ENCODE measurements around the gene MATN1.
A peak's percentile ranks its signal among the peaks of the same experiment; 100 is the strongest.

MATN1 gene

DNA sequence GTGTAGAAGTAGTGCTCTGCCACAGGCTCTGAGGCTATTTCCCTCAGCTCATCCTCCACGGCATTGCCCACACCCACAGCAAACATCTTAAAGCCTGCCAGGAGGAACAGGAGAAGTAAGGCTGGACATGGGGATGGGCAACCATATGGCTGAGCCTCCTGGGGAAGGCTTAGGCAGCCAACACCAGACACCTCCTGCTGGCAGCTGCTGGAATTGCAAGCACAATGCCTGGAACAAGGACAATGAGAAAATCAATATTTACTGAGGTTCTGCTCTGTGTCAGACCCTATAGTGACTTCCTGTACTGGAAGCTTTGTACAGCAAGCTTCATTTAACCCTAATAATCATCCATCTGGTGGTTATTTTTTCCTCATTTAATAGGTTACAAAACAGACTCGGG is 8.2 kb downstream of the MATN1 start:
- DNase-seq, result no peak

DNA sequence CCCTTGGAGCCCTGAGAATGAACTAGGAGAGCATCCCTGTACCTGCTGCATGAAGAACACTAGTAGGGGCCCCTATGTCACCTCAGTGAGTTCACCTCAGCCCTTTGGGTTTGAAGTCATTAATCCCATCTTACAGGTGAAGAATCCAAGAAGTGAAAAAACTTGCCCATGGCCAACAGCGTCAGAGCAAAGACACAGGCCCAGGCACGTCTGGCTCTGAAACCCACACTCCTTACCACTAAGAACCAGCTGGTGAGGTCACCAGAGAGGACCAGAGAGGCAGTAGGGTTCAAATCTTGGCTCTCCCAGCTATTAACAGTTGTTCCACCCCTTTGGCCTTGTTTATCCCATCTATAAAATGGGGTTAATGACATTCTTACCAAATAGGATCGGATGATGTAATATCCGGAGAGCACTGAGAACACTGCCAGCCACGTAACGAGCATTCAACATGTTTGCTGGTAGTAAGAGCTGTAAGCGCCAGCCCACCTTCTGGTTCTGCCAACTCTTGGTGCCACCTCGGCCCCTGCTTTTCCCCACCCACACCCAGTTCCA is 8.8 kb downstream of the MATN1 start:
- DNase-seq, result no peak

DNA sequence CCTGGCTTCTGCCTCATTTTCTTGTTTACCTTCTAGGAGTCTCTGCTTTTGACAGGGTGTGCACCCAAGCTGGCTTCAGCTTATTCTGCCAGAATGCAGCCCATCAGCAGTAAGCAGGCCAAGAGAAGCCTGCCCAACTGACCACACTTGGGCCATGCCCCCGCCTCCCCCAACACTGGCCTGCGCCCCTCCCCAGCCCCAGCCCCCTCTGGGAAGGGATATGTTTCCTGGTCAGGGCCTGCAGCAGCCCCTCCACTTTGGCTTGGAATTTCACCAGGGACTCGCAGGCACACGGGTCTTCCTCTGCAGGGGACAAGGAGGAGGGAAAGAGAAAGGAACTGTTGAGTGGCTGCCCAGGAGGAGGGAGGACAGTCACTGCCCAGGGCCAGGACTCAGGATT is 9.4 kb downstream of the MATN1 start:
- DNase-seq, result no peak

DNA sequence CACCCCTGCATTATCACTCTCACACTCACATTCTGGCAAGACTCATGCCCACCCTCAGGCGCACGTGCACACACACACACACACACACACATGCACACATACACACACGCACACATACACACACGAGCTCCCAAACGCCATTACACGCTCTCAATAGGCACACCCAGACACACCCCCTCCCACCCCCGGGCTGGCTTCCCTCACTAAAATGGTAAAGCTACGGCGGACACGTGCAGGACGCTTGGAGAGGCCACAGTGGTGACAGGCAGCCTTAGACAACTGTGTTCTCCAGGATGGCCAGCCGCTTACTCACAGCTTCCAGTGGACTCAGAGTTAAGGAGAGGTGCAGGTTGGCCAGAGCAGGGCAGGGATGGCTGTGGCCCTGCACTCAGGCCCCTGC is 10.1 kb downstream of the MATN1 start:
- no peak for DNase-seq

DNA sequence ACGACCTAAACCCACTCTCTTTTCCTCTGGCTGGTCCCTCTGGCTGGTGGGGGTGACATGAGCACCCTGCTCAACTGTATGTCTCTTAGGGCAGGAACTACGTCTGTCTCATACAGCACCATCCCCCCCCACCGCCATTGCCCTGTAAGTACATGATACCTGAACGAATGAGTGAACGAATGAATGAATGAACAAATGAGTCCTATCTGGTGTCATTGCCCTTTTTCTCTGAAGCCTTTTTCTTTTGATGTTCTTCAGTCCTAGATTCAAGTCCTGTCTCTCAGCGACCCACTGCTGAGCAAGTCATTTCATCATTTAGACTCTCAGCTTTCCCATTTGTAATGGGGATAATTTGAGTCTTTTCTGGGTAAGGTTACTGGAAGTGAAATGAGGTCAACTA is 10.8 kb downstream of the MATN1 start:
- no peak for DNase-seq

DNA sequence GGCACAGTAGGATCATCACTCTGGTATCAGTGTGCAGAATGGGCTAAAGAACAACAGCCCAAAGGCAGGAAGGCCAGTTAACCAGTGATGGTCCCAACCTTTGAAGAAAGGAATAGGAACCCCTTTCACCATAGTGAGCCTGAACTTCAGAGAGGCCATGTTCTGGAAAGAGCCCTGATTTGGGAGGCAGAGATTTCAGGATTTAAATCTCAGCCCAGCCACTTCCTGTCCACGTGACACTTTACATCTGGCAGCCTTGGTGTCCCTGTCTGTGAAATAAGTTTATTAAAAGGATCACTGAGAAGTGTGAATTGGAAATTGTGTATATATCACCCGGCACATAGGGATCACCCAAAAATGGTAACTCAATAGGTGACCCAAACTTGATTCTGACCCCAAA is 13.0 kb downstream of the MATN1 start:
- no peak for DNase-seq

DNA sequence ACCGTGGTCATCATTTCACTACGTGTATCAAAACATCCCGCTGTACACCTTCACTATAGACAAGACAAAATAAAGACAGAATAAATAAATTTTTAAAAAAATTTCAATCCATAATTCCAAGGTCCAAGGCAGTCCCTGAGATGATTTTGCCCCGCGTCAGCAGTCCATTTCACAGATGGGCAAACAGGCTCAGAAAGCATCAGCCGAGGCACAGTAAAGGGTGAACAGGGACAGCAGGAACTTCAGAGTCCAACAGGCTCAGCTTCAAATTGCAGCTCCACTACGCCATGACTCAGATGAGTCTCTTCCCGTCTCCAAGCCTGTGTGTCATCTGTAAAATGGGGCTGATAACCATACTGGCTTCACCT is 15.0 kb downstream of the MATN1 start:
- DNase-seq, result no peak

DNA sequence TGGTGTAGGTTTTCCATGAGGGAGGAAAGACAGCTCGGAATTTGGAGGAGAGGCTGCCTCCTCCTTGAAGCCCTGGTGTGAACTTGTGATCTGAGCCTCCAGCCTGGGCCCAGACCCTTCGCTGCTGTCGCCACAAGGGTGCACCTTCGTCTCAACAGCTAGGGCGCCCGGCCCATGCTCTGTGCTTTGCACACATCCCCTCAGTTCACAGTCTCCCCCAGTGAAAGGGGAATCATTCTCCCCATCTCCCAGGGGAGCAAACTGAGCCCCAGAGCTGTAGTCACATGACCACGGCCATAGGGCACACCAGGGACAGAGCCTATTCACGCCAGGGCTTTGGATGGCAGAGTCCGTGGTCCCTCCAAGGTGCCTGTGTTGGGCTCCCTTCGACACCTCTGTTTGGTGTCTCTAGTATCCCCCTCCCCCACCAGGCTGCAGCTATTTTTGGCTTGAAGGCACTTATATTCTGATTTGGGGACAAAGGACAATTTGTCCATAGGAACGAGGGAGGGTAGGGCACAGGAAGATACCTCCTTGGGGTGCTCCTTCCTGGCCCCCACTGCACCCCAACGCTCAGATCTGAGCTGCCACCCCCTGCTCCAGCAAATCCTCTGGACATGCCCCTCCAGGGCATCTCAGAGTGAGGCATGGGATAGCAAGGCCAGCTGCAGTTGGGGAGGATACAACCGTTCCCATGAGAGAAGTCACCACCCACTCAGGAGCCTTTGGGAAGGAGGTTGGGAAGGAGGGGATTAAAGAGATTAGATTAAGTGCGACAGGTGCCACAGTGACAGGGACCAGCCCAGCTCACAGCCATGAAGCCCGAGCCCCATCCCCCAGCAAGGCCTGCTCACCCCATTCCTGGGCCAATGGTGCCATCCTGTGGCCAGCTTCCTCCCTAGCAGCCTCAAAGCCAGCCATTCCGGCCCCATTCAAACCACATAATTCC is 15.7 kb downstream of the MATN1 start:
- peak; percentile 48 to 57 for DNase-seq

DNA sequence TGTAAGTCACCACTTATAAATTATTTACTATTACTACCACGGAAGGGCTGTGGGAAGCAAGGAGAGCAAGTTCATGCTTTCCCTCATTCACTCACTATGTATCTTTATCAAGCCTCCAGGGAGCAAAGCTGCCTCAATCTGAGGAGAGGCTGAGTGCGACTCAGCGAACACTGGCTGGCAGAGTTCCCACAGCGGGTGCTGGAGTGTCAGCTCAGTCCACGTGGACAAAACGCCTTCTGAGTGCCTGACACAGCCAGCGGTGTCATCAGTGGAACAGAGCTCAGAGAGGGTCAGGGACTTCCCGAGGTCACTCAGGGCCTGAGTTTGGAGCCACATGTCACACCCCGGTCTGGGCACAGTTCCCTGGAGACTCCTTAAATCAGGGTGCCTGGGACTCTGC is 16.9 kb downstream of the MATN1 start:
- DNase-seq, result no peak

DNA sequence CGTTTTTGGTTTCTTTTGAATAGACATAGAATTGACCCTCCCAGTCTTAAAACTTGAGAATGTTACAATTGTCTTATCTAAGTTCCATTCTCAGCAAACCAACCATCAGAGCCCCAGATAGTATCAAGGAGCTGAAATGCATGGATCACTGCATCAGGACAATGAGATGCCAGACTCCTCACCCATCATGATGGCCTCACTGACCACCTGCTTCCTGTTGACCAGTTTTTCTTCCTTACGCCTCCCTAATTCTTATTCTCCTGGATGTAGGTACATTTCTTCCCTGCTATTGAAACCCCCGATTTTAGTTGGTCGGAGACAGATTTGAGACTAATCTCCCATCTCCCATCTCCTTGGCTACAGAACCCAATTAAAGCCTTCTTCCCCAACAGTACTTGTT is 17.7 kb downstream of the MATN1 start:
- no peak for DNase-seq

DNA sequence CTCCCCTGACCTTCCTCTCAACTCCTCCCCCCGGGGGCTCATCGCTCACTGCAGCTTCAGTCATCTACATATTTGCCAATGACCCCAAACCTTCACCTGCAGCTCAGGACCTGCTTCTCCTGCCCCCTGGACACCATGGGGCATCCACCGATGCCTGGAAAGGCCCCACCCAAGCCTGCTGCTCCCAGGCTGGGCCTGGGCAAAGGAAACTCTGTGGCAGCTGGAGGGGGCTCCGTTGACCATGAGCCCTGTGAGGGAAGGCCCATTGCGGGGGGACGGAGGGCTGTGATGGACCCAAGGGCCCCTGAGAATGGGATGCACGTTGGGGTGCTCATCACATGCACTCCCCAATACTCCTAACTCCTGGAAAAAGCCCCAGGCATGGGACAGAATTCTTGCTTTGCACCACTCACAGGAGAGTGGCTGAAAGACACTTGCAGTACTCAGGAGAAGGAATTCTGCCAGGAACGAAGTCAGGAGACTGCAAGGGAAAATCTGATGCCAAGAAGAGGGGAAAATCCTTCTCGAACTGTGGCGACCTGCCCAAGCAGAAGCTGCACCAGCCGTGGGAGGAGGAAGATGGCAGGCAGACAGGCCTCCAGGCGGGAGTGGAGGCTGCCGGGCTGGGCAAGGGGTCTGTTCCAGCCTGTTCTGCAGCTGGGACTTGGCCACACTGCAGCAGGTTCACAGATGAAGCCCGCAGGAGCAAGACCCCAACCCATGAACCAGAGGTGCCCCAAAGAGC is 18.4 kb downstream of the MATN1 start:
- DNase-seq, result no peak

DNA sequence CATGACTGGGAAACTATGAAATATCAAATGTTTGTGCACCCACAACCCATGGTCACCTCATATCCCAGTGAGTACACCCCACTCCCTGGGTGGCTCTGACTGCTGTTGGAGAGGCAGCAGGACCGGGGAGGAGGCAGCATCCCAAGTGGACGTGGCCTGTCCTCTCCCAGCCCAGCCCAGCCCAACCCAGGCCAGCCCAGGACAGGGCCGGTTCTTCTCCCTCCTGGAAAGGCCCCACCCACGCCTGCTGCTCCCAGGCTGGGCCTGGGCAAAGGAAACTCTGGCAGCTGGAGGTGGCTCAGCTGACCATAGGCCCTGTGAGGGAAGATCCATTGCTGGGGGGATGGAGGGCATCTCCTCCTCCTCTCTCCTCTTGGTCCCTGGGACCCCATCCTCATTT is 19.1 kb downstream of the MATN1 start:
- DNase-seq, result no peak

DNA sequence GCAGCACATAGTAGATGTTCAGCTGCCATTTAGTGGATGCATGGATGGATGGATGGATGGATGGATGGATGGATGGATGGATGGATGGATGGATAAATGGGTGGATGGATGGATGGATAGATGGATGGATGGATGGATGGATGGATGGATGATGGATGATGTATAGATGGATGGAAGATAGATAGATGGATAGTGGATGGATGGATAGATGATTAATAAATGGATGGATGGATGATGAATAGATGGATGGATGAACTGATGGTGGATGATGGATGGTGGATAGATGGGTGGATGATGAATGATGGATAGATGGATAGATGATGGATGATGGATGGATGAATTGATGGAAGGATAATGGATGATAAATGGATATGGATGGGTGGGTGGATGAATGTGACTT is 20.6 kb downstream of the MATN1 start:
- no peak for DNase-seq

DNA sequence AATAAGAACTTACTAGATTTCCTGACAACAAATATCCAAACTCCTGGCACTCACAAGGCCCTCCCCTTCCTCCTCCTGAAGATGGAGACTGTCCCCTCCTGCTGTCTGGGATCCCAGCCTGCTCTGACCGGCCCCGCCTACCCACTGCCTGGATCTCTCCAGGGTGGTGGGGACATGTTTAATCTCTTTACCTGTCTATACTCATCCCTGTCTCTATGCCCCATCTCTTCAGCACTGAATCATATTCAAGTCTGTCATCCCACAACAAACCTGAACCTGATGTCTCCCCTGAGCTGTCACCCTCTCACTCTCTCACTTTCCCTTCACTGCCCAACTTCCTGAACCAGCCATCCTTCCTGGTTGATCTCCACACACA is 22.1 kb downstream of the MATN1 start:
- DNase-seq, result no peak

DNA sequence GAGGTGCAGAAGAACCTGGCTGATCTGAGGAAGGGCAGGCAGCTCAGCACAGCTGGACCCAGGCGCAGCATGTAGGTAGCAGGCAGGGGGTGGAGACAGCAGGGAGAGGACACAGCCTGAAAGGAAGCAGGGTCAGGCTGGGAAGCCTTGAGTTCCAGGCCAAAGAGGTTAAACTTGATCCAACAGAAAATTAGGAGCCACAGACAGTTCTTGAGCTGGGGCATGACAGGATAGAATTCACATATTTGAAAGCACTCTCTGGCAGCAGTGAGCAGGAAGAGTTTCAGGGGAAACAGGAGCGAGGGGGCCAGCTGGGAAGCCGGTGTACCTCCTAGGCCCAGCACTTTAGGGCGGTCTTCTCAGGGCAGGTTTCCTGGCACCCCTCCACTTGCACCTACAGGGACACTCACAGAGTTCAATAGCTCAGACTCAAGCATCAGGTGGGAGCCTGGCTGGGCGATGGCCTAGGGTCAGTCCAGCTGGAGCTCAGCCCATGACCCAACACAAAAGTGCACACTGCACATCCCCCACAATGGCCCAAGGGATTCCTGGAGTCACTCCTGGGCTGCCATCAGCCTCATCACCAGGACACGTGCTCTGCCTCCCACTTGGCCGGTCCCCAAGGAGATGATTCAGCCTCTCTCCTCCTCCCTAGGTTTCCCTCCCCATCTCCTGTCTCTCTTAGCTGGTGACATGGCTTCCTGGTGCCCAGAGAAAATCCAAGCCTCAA is 22.7 kb downstream of the MATN1 start:
- DNase-seq, result no peak

DNA sequence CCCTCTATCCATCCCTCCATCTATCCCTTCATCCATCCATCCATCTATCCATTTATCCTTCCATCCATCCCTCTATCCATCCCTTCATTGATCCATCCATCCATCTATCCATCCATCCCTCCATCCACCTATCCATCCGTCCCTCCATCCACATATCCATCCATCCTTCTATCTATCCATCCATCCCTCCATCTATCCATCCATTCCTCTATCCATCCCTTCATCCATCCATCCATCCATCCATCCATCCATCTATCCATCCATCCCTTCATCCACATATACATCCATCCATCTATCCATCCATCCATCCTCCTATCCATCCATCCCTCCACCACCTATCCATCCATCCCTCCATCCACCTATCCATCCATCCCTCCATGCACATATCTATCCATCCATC is 23.6 kb downstream of the MATN1 start:
- no peak for DNase-seq

DNA sequence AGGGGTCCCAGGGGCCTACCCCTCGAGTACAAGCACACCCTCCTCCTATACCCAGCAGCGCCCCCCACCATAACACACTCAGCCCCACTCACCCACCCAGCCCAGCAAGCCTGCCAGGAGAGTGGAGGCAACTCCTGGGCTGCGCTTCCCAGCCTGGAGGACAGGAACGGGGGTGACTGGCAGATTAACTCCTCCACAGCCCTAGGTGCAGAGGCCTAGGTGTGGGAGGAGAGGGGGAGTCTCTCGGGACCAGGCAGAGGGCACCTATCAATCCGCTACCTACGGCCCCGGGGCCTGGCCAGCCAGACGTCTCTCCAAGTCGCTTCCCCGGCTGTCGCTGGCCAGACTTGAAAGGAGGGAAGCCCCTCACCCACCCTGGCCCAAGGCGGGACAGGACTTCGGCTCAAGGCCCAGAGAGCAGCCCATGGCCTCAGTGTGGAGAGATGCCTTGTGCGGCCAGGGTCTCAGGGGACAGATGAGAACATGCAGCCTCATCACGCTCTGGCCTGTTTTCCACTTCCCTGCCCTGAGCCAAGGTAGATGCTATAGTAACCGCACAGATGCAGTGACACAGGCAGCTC is 24.9 kb downstream of the MATN1 start:
- no peak for DNase-seq

DNA sequence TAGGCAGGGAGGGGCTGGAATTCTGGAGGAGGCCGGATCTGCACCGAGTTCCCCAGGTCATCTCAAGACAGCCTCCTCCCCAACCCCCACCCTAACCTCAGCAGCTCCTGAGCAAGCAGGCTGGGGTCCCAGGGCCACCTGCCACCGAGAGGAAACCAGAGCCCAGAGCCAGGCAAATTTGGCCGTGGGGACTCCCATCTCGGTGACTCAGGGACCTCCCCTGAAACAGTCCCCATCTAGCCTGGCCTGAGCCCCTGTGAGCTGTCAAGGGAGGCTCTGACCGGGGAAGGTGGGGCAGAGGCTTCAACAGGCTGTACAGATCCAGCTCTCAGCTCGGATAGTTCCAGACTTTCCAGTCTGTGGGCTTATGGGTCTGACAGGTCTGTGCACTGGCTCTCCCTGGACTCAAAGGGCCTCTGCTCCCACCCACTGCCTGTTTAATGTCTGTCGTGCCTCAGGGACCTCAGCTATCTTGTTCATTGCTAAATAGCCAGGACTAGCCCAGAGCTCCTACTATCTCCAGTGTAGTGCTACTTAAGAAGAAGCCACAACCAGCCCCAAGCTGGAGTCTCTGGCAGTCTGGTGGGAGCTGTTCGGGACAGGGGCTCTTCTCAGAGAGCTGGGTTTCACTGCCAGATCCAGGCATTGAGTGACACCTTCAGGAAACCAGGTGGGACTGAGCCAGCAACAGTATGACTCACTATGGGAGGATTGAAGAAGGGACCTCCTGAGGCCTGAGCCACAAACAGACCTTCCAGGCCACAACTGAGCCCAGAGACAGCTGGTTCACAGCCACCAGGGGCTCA is 25.6 kb downstream of the MATN1 start:
- no peak for DNase-seq

DNA sequence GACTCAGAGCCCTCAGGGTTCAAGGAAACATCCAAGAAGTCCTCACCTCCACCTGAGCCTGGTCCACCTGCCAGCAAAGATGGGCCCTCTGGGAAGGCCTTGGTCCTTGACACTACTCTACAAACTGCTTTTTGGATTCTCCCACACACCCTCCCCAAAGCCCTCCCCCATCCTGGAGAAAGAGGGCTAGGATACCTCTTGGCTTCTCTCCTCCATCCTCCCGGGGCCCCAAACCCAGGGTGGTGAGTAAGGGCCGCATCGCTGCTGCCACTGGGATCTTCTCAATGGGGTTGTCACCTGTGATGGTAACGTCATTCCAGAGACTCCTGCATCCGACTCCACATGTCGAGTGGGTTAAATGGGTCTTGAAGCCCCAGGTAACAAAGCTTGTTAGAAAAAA is 26.6 kb downstream of the MATN1 start:
- DNase-seq, result no peak

DNA sequence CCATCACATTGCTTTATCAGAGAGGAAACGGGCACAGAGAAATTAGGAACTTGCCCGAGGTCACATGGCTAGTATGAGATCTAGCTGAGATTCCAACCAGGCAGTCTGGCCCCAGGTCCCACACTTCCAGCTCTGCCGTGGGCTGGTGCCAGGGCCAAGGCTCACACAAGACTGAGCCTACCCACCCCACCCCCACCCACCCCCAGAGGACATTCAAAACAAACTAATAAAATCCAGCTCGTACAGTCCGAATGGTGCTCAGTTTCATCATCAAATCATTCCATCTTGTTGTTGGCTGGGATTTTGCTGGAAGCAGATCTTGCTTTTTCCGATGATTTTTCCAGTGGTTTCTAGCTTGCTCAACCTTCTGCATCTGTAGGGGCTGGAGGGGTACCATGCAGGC is 27.9 kb downstream of the MATN1 start:
- DNase-seq, result no peak

DNA sequence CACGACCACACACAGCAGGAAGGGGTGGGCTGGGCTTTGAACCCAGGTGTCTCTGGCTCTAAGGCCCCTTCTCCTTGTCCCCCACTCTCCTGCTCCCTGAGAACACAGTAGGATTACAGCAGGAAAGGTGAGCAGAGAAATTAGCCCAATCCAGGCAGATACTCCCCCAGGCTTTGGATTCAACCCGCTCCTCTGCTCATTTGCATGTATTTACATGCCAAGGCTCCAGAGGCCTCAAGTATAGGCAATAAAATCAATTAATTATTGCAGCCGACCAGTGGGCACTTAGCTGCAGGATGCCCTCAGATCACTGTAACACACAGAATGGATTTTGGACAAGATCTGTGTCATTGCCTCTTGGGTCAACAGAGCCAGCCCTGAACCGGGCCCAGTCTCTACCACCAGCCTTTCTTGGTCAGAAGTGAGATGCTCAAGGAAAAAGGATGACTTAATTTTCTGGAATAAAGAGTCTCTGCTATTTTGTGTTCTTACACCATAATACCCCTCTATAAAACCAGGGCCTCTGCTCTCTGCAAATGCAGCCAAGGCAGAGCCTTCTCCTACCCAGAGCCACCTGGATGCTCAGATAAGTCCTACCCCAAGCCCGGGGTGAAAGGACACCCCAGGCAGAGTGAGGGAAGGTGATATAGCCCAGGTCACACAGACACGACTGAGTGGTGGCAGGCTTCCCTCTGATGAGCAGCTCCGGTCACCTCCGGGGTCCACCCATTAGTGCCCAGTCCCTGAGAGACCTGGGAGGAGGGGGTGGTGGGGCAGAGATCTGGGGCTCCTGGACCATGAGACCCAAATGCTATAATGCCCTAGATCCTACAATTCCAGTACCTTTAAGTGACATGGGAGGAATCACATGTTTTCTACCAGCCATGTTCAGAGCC is 28.9 kb downstream of the MATN1 start:
- no peak for DNase-seq

Data from CD4-positive, alpha-beta T cell treated with Interferon alpha-2 for 1 hour (primary cell).